Measurements from ENCODE around the gene CYP2W1.
A peak's percentile ranks its signal among the peaks of the same experiment; 100 is the strongest.

The CYP2W1 gene

GRCh38 chr7:1028775-1029636 lies 46.0 kb downstream of the CYP2W1 start:
- TF ChIP-seq CTCF (IDR thresholded peaks at IDR 0.05) = no peak
- peaks cover 63% of the 10 kb centered on the region for H3K4me1 Mint-ChIP-seq
- H3K36me3 Mint-ChIP-seq (ENCODE audit: low read depth) = peaks cover 7% of the 10 kb centered on the region
- H3K4me3 Mint-ChIP-seq = peak overlapping the region; percentile 76
- peak overlapping the region; percentile 78 for H3K27ac Mint-ChIP-seq
- peaks cover 13% of the 10 kb centered on the region for H3K27me3 Mint-ChIP-seq (ENCODE audit: low read depth, poor library complexity)
- peaks cover under 1% of the 10 kb centered on the region for H3K9me3 Mint-ChIP-seq
- no peak for DNase-seq

- Mint-ChIP-seq H3K9me3 (peaks cover 4% of the 10 kb centered on the region), H3K4me1 (peaks cover 54% of the 10 kb centered on the region), H3K27me3 (ENCODE audit: low read depth, poor library complexity) (peaks cover 15% of the 10 kb centered on the region), H3K27ac (peak overlapping the region; percentile 87), H3K36me3 (ENCODE audit: low read depth) (peaks cover 15% of the 10 kb centered on the region), H3K4me3 (peak overlapping the region; percentile 57)
- DNase-seq = no peak
- no peak for TF ChIP-seq CTCF (IDR thresholded peaks at IDR 0.05)
These were observed 46.9 kb downstream of the CYP2W1 start for GRCh38 chr7:1029637-1030443.

- Mint-ChIP-seq H3K4me1 (peaks cover 49% of the 10 kb centered on the region), H3K27me3 (ENCODE audit: low read depth, poor library complexity) (peaks cover 15% of the 10 kb centered on the region), H3K36me3 (ENCODE audit: low read depth) (peaks cover 23% of the 10 kb centered on the region), H3K4me3 (no peak overlapping the region), H3K27ac (no peak overlapping the region), H3K9me3 (peaks cover 11% of the 10 kb centered on the region)
- no peak for DNase-seq
- TF ChIP-seq CTCF (IDR thresholded peaks at IDR 0.05) = no peak
These were observed 47.6 kb downstream of the CYP2W1 start for GRCh38 chr7:1030444-1031070.

GRCh38 chr7:1031716-1032455 lies 48.9 kb downstream of the CYP2W1 start:
- Mint-ChIP-seq H3K27ac (no peak overlapping the region), H3K4me3 (no peak overlapping the region), H3K36me3 (ENCODE audit: low read depth) (peaks cover 26% of the 10 kb centered on the region), H3K27me3 (ENCODE audit: low read depth, poor library complexity) (peaks cover 9% of the 10 kb centered on the region), H3K4me1 (peaks cover 39% of the 10 kb centered on the region), H3K9me3 (peaks cover 20% of the 10 kb centered on the region)
- no peak for DNase-seq
- no peak for TF ChIP-seq CTCF (IDR thresholded peaks at IDR 0.05)

- DNase-seq = no peak
- Mint-ChIP-seq H3K36me3 (ENCODE audit: low read depth) (peaks cover 26% of the 10 kb centered on the region), H3K27me3 (ENCODE audit: low read depth, poor library complexity) (peaks cover 4% of the 10 kb centered on the region), H3K9me3 (peaks cover 20% of the 10 kb centered on the region), H3K4me1 (peaks cover 31% of the 10 kb centered on the region), H3K27ac (peak overlapping the region; percentile 16), H3K4me3 (no peak overlapping the region)
- TF ChIP-seq CTCF (IDR thresholded peaks at IDR 0.05) = no peak
These were observed 49.7 kb downstream of the CYP2W1 start for GRCh38 chr7:1032536-1033181.
